Neural cell (in vitro differentiated cells): ENCODE measurements around the gene MOGAT3. TPM values are rescaled to one million over a fixed set of nuclear protein-coding genes. Genes with fewer than 3 reads are reported as not detected.

Source experiments
- H2AFZ ChIP-seq: fragments of 200-600, 300-800 bp; sonication (generic), shearing (Covaris generic); 2 replicates; pipeline ENCODE4 v1.6.0; 2014; ENCODE audit warnings: low read depth, mild to moderate bottlenecking, antibody characterized with exemption, low read length, moderate library complexity
- H3F3A ChIP-seq: fragments of 200-600 bp; shearing (Covaris generic); 2 replicates; pipeline ENCODE4 v1.6.1; 2016; ENCODE audit warnings: mild to moderate bottlenecking, moderate library complexity, mixed read lengths, antibody characterized with exemption, low read length; ENCODE audit not compliant: insufficient read depth, poor library complexity, severe bottlenecking
- H3K27ac ChIP-seq: fragments of 200-600, 300-800 bp; sonication (generic), shearing (Covaris generic); 2 replicates; pipeline ENCODE4 v1.5.1; 2014; ENCODE audit warnings: mild to moderate bottlenecking, low read length, moderate library complexity
- H3K27me3 ChIP-seq: fragments of 300-800, 200-600 bp; sonication (generic), shearing (Covaris generic); 2 replicates; pipeline ENCODE4 v1.6.0; 2014; ENCODE audit warnings: mild to moderate bottlenecking, low read depth, low read length, moderate library complexity; ENCODE audit not compliant: insufficient read depth
- H3K36me3 ChIP-seq: fragments of 300-800, 200-600 bp; sonication (generic), shearing (Covaris generic); 2 replicates; pipeline ENCODE4 v1.5.1; 2014; ENCODE audit warnings: mild to moderate bottlenecking, antibody characterized with exemption, low read length, moderate library complexity; ENCODE audit not compliant: insufficient read depth
- H3K4me2 ChIP-seq: fragments of 300-800, 200-600 bp; sonication (generic), shearing (Covaris generic); 2 replicates; pipeline ENCODE4 v1.6.0; 2014; ENCODE audit warnings: mild to moderate bottlenecking, low read length
- H3K4me3 ChIP-seq: fragments of 300-800, 200-600 bp; sonication (generic), shearing (Covaris generic); 2 replicates; pipeline ENCODE4 v1.5.1; 2014; ENCODE audit warnings: mild to moderate bottlenecking, low read length, moderate library complexity
- H3K79me2 ChIP-seq: fragments of 200-600 bp; shearing (Covaris generic); replicated peaks from 2 replicates; pipeline ENCODE4 v1.6.0; 2014; ENCODE audit warnings: mild to moderate bottlenecking, low read length, moderate library complexity; ENCODE audit not compliant: insufficient read depth
- H3K9ac ChIP-seq: fragments of 300-800, 200-600 bp; sonication (generic), shearing (Covaris generic); 2 replicates; pipeline ENCODE4 v1.6.1; 2016; ENCODE audit warnings: mild to moderate bottlenecking, low read length, mixed read lengths
- H3K9me2 ChIP-seq: fragments of 200-600 bp; shearing (Covaris generic); 2 replicates; pipeline ENCODE4 v1.6.1; 2016; ENCODE audit warnings: mild to moderate bottlenecking, low read length, mixed read lengths; ENCODE audit not compliant: insufficient read depth
- H3K9me3 ChIP-seq: fragments of 200-600, 300-800 bp; sonication (generic), shearing (Covaris generic); 2 replicates; pipeline ENCODE4 v1.6.1; 2016; ENCODE audit warnings: mild to moderate bottlenecking, mixed run types, low read length, moderate library complexity, mixed read lengths
- H4K20me1 ChIP-seq: fragments of 200-600 bp; shearing (Covaris generic); 2 replicates; pipeline ENCODE4 v1.6.1; 2016; ENCODE audit warnings: mild to moderate bottlenecking, mixed run types; ENCODE audit not compliant: insufficient read depth
- CTCF ChIP-seq: fragments of 450-650 bp; IDR thresholded peaks from 2 replicates; pipeline ENCODE4 v1.5.1; 2014; ENCODE audit warnings: antibody characterized with exemption, mild to moderate bottlenecking, moderate library complexity; ENCODE audit not compliant: poor library complexity, severe bottlenecking
- EP300 ChIP-seq: fragments of 450-650 bp; conservative IDR thresholded peaks from 2 replicates; pipeline ENCODE4 v1.6.1; 2014; ENCODE audit warnings: antibody characterized with exemption, mild to moderate bottlenecking, moderate library complexity; ENCODE audit not compliant: poor library complexity, severe bottlenecking
- EZH2 ChIP-seq: fragments of 200-600, 300-800 bp; shearing (Covaris generic), sonication (generic); IDR thresholded peaks from 2 replicates; pipeline ENCODE4 v1.6.1; 2014; ENCODE audit warnings: antibody characterized with exemption, low read length, borderline replicate concordance, mild to moderate bottlenecking; ENCODE audit not compliant: insufficient read depth, poor library complexity, severe bottlenecking
- MXI1 ChIP-seq: fragments of 450-650 bp; conservative IDR thresholded peaks from 2 replicates; pipeline ENCODE4 v1.6.1; 2014; ENCODE audit warnings: antibody characterized with exemption, mild to moderate bottlenecking; ENCODE audit not compliant: poor library complexity, severe bottlenecking
- POLR2AphosphoS5 ChIP-seq: IDR thresholded peaks from 2 replicates; pipeline ENCODE4 v1.6.1; 2012
- RAD21 ChIP-seq: fragments of 450-650 bp; conservative IDR thresholded peaks from 2 replicates; pipeline ENCODE4 v1.6.1; 2014; ENCODE audit warnings: antibody characterized with exemption, mild to moderate bottlenecking, moderate library complexity
- REST ChIP-seq: IDR thresholded peaks from 2 replicates; pipeline ENCODE4 v1.6.1; 2012; ENCODE audit warnings: borderline replicate concordance
- SMC3 ChIP-seq: fragments of 450-650 bp; conservative IDR thresholded peaks from 2 replicates; pipeline ENCODE4 v1.6.1; 2014; ENCODE audit warnings: antibody characterized with exemption, mild to moderate bottlenecking, moderate library complexity; ENCODE audit not compliant: poor library complexity
- TAF1 ChIP-seq: IDR thresholded peaks from 2 replicates; pipeline ENCODE4 v1.6.1; 2012; ENCODE audit warnings: low read depth
- polyA plus RNA-seq: library from polyadenylated mRNA; depleted of rRNA; stranded (reverse); fragments of >200 nt; gene quantifications from 2 replicates; pipeline ENCODE4 v1.2.3, GENCODE V29; 2014

MOGAT3 gene
- polyA plus RNA-seq, 1 donor from 2014 or later, result not detected

- Histone ChIP-seq H3K79me2 (peaks cover 16% of the 10 kb centered on the region), H3K9ac (no peak overlapping the region), H3K9me3 (no peaks in the 10 kb centered on the region), H3K27ac (no peak overlapping the region), H4K20me1 (no peaks in the 10 kb centered on the region), H3F3A (no peaks in the 10 kb centered on the region), H3K4me2 (no peak overlapping the region), H3K4me3 (no peak overlapping the region), H3K36me3 (no peaks in the 10 kb centered on the region), H3K9me2 (no peaks in the 10 kb centered on the region), H3K27me3 (no peaks in the 10 kb centered on the region), H2AFZ (no peak overlapping the region)
- TF ChIP-seq CTCF, result no peak
- TF ChIP-seq POLR2AphosphoS5, result no peak
- TF ChIP-seq REST, result no peak
- TF ChIP-seq TAF1, result no peak
- no peak for TF ChIP-seq MXI1
- TF ChIP-seq EZH2, result no peak
- TF ChIP-seq SMC3, result no peak
- TF ChIP-seq EP300, result no peak
- TF ChIP-seq RAD21, result no peak
These were observed 21.5 kb upstream of the MOGAT3 start for GRCh38 chr7:101222275-101222830.

- Histone ChIP-seq H3K27me3 (no peaks in the 10 kb centered on the region), H3K27ac (no peak overlapping the region), H3K9ac (no peak overlapping the region), H3K79me2 (peaks cover 22% of the 10 kb centered on the region), H3F3A (no peaks in the 10 kb centered on the region), H2AFZ (no peak overlapping the region), H3K4me3 (no peak overlapping the region), H4K20me1 (no peaks in the 10 kb centered on the region), H3K9me2 (no peaks in the 10 kb centered on the region), H3K4me2 (no peak overlapping the region), H3K36me3 (no peaks in the 10 kb centered on the region), H3K9me3 (no peaks in the 10 kb centered on the region)
- TF ChIP-seq TAF1, result no peak
- TF ChIP-seq REST, result no peak
- TF ChIP-seq SMC3, result no peak
- no peak for TF ChIP-seq EZH2
These were observed 19.5 kb upstream of the MOGAT3 start for GRCh38 chr7:101220295-101220694.
